ENCODE results near the gene SPATA20. TPM values are rescaled to one million over a fixed set of nuclear protein-coding genes. Genes with fewer than 3 reads are reported as not detected.
A peak's percentile ranks its signal among the peaks of the same experiment; 100 is the strongest.

Gene SPATA20
- total and polyA plus RNA-seq, 2 of the 13 experiments (the other 11 are each of a cell fraction or from before 2014, with no cell fraction given) = 36.1 to 64.8 TPM

GRCh38 chr17:50542795-50543774 is 3.9 kb upstream of the SPATA20 start (continued):
- TF ChIP-seq CEBPZ (IDR thresholded peaks at IDR 0.05; ENCODE audit: low read length) (no peak), ZNF792 (CRISPR knock-in tag; IDR thresholded peaks at IDR 0.05) (peak; percentile 73; the same call in 1 of the 2 replicates), ZNF275 (CRISPR knock-in tag; IDR thresholded peaks at IDR 0.05; ENCODE audit: borderline replicate concordance) (no peak), MBNL3 (CRISPR knock-in tag; conservative IDR thresholded peaks at IDR 0.05) (no peak), ZNF740 (CRISPR knock-in tag; IDR thresholded peaks at IDR 0.05) (no peak; the same call in 1 of the 2 replicates), ZFP62 (CRISPR knock-in tag; IDR thresholded peaks at IDR 0.05) (no peak), ZNF724P (CRISPR knock-in tag; IDR thresholded peaks at IDR 0.05; ENCODE audit: borderline replicate concordance) (no peak), GTF2F1 (IDR thresholded peaks at IDR 0.05; ENCODE audit: low read length) (no peak), TGIF2 (CRISPR knock-in tag; IDR thresholded peaks at IDR 0.05) (peak; percentile 42; the same call in 1 of the 2 replicates), ZBTB25 (CRISPR knock-in tag; IDR thresholded peaks at IDR 0.05) (peak; percentile 74; the same call in 1 of the 2 replicates), ZNF446 (CRISPR knock-in tag; IDR thresholded peaks at IDR 0.05) (no peak), RXRB (CRISPR knock-in tag; IDR thresholded peaks at IDR 0.05; ENCODE audit: borderline replicate concordance) (peak; percentile 85), ZNF629 (CRISPR knock-in tag; conservative IDR thresholded peaks at IDR 0.05) (peak; percentile 98), ZFY (CRISPR knock-in tag; IDR thresholded peaks at IDR 0.05) (peak; percentile 82), RAD21 (CRISPR knock-in tag; IDR thresholded peaks at IDR 0.05) (peak; percentile 75; the same call in 1 of the 2 replicates), GPBP1L1 (CRISPR knock-in tag; IDR thresholded peaks at IDR 0.05) (no peak), ARNT2 (CRISPR knock-in tag; IDR thresholded peaks at IDR 0.05; ENCODE audit: low read depth) (peak; percentile 54; the same call in 1 of the 2 replicates), ZFAT (CRISPR knock-in tag; conservative IDR thresholded peaks at IDR 0.05) (no peak), ZBTB43 (CRISPR knock-in tag; conservative IDR thresholded peaks at IDR 0.05) (peak; percentile 82), NR1H2 (CRISPR knock-in tag; IDR thresholded peaks at IDR 0.05; ENCODE audit: borderline replicate concordance, low read depth) (no peak), HOXD1 (CRISPR knock-in tag; IDR thresholded peaks at IDR 0.05) (0 out of 2 replicates have a peak, but pooled peaks have one; percentile 25)

Data from HepG2 (cell line).